Brain microvascular endothelial cell (primary cell): ENCODE data around the gene CNNM1.

ENCODE experiments used
- DNase-seq: peaks from one replicate; pipeline ENCODE4 v3.0.0-alpha.2; 2020
- H3K27ac ChIP-seq: fragments of 250-450 bp; sonication (Bioruptor Pico); 2 replicates; pipeline ENCODE4 v1.5.1; 2020; ENCODE audit warnings: mild to moderate bottlenecking, moderate library complexity
- H3K27me3 ChIP-seq: fragments of 250-450 bp; sonication (Bioruptor Pico); replicated peaks from 2 replicates; pipeline ENCODE4 v1.5.1; 2020; ENCODE audit warnings: mild to moderate bottlenecking
- H3K36me3 ChIP-seq: fragments of 250-450 bp; sonication (Bioruptor Pico); replicated peaks from 2 replicates; pipeline ENCODE4 v1.5.1; 2020; ENCODE audit warnings: mild to moderate bottlenecking
- H3K4me3 ChIP-seq: 2 replicates; pipeline ENCODE4 v1.5.1; 2011; ENCODE audit warnings: low read depth, mild to moderate bottlenecking, control low read depth, low read length, moderate library complexity
- in situ Hi-C: cut with HindIII; loops from 2 replicates; pipeline ENCODE4 v1.10.0; 2017; ENCODE audit warnings: low sequenced_read_pairs, low pct_ligation_motif_present
- TF ChIP-seq, protein P1 (sequence below): IDR thresholded peaks from 2 replicates; pipeline ENCODE4 v1.5.1; 2011; ENCODE audit warnings: low read depth, mild to moderate bottlenecking, moderate library complexity, low read length, control low read depth, inconsistent platforms; ENCODE audit errors: missing control alignments

CNNM1 gene

DNA sequence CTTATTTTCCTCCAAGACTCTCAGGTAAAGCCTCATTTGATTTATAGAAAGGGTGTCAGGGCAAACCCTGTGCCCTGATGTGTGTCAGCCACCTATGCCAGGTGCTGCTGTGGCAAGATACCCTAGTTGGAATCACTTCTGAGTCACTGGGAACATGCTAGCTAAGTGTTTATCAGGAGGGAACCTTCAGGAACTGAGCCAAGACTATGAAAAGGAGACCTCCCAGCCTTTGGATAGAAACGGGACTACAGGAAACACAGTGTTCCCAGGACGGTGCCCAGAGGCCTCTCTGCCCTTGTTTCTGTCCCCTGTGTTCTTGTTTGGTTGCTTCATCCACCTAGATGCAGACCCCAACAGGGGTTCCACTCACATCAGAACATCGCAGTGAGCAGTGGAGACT, 28.5 kb downstream of the CNNM1 start:
- TF ChIP-seq, protein P1, sequence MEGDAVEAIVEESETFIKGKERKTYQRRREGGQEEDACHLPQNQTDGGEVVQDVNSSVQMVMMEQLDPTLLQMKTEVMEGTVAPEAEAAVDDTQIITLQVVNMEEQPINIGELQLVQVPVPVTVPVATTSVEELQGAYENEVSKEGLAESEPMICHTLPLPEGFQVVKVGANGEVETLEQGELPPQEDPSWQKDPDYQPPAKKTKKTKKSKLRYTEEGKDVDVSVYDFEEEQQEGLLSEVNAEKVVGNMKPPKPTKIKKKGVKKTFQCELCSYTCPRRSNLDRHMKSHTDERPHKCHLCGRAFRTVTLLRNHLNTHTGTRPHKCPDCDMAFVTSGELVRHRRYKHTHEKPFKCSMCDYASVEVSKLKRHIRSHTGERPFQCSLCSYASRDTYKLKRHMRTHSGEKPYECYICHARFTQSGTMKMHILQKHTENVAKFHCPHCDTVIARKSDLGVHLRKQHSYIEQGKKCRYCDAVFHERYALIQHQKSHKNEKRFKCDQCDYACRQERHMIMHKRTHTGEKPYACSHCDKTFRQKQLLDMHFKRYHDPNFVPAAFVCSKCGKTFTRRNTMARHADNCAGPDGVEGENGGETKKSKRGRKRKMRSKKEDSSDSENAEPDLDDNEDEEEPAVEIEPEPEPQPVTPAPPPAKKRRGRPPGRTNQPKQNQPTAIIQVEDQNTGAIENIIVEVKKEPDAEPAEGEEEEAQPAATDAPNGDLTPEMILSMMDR = no peak
- Histone ChIP-seq H3K4me3 (no peak overlapping the region), H3K27me3 (no peaks in the 10 kb centered on the region), H3K36me3 (no peaks in the 10 kb centered on the region), H3K27ac (no peak overlapping the region)
- no peak for DNase-seq
- in situ Hi-C loops = no loop called here

DNA sequence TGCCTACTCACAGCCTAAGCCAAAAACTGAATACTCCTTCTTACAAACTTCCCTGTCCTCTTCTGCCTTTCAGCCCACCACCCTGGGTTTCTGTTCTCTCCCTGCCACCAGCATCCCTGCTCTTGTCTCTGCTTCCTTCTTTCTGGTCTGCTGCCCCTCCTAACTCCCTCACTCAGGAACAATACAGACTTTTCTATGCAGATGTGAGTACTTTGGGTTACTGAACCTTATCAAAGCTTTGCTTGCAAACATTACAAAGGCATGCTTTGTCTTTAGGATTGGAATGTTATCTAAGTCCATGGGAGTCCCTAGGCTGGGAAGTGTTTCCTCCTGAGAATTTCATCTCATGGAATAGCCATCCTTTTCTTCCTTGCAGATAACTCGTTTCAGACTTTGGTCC, 28.9 kb downstream of the CNNM1 start:
- H3K4me3 ChIP-seq = no peak overlapping the region
- no peak overlapping the region for H3K27ac ChIP-seq
- H3K27me3 ChIP-seq = no peaks in the 10 kb centered on the region
- DNase-seq = no peak
- H3K36me3 ChIP-seq = no peaks in the 10 kb centered on the region
- in situ Hi-C loops = no loop called here
- TF ChIP-seq, protein P1 = no peak

DNA sequence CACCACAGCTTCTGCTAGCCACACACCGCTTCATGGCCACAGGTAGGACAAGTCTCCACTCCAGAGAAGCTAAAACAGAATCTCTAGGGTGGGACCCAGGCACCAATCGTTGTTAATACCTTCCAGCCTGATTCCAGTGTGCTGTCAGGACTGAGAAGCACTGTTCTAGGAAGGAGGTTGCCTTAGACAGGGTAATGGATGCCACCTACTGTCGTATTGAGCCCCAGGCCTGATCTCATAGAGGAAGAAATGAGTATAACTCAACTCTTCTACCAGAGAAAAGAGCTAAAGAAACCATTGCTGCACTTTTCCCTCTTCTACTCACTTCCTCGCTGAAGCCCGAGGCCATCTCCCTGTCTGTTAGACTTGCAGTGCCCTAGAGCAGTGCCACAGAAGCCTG, 31.8 kb downstream of the CNNM1 start:
- Histone ChIP-seq H3K36me3 (no peaks in the 10 kb centered on the region), H3K27ac (no peak overlapping the region), H3K4me3 (no peak overlapping the region), H3K27me3 (no peaks in the 10 kb centered on the region)
- DNase-seq = no peak
- in situ Hi-C loops = no loop called here
- TF ChIP-seq, protein P1 = no peak

DNA sequence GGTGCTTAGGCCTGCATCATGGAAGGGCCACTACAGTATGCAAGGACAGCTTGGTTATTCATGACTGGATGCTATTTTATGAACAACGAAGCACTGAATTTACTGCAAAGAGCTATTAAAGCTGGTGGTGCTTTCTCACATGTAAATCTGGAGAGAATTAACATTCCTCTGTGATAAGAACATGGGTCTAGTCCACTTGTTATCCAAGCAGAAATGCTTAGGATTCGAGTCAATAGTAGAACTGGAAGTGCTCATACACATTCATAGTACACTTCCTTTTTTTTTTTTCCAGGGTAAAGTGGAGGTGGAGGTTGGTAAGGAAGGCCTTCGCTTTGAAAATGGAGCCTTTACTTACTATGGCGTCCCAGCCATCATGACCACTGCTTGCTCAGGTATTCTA, 35.0 kb downstream of the CNNM1 start:
- no peak for DNase-seq
- H3K4me3 ChIP-seq = no peak overlapping the region
- no peak overlapping the region for H3K27ac ChIP-seq
- H3K27me3 ChIP-seq = no peaks in the 10 kb centered on the region
- no peaks in the 10 kb centered on the region for H3K36me3 ChIP-seq
- TF ChIP-seq, protein P1 = no peak
- in situ Hi-C loops = no loop called here

DNA sequence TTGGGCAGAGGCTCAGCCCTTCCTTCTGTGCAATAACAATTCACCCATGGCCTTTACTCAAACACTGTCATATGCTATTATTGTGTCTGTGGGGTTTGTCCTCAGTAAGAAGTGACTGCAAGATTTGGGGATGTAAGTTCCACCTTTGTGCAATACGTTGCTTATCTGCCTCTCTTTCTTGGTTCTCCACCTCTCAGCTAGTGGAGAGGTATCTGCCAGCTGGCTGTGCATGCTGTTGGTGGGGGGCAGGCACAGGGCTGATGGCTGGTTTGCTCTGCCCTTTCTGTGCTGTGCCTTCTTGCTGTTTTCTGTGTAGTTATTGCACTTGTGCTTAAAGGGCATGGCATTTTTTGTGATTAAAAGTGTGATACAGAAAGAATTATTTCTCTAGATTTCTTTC, 36.2 kb downstream of the CNNM1 start:
- Histone ChIP-seq H3K36me3 (no peaks in the 10 kb centered on the region), H3K4me3 (no peak overlapping the region), H3K27me3 (no peaks in the 10 kb centered on the region), H3K27ac (no peak overlapping the region)
- TF ChIP-seq, protein P1 = no peak
- in situ Hi-C loops = no loop called here
- DNase-seq = no peak

DNA sequence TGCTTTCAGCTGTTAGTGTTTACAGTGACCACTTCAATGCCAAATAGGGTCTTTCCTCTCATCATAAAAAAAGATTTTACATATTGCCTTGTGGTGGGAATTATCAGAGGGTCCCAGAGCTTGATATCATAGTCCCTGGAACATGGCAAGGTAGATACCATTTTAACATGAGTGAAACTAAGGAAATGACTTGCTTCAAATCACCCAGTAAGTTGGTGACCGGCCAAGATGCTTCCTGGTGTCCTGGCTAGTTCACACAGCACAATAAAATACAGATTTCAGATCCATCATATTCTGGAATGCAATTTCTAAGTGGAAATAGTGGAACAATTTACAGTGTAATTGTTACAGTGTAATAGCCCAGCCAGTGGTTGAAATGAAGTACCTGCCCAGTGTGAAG, 36.6 kb downstream of the CNNM1 start:
- no peaks in the 10 kb centered on the region for H3K36me3 ChIP-seq
- no peak for DNase-seq
- no peak overlapping the region for H3K27ac ChIP-seq
- in situ Hi-C loops = no loop called here
- TF ChIP-seq, protein P1 = no peak
- H3K4me3 ChIP-seq = no peak overlapping the region
- no peaks in the 10 kb centered on the region for H3K27me3 ChIP-seq
